Upper lobe of left lung (tissue), 6 donors: ENCODE results near the gene TNN. TPM values are rescaled to one million over a fixed set of nuclear protein-coding genes. Genes with fewer than 3 reads are reported as not detected.
A peak's percentile ranks its signal among the peaks of the same experiment; 100 is the strongest.

ENCODE experiments used
- ATAC-seq, 2 donors: fragments of 200-7000 bp; cut with Tn5 transposase; one replicate each; pipeline ENCODE4 v1.9.1; 2022; ENCODE audit warnings: mild to moderate bottlenecking in 2 of 2, moderate library complexity in 2 of 2; ENCODE audit not compliant: low FRiP score in 2 of 2
- DNase-seq, 2 donors: peaks; one replicate each; pipeline ENCODE4 v3.0.0-alpha.2; 2019 to 2020
- H3K27ac ChIP-seq, 4 donors: fragments of 200-600 bp; sonication (generic); one replicate each; pipeline ENCODE4 v1.5.1; 2016 to 2019
- H3K27me3 ChIP-seq, 4 donors: fragments of 200-600 bp; sonication (generic); one replicate each; pipeline ENCODE4 v1.5.1; 2017 to 2019
- H3K36me3 ChIP-seq, 4 donors: fragments of 200-600 bp; sonication (generic); one replicate each; pipeline ENCODE4 v1.5.1; 2016 to 2019
- H3K4me1 ChIP-seq, 4 donors: fragments of 200-600 bp; sonication (generic); one replicate each; pipeline ENCODE4 v1.5.1; 2018 to 2019
- H3K4me3 ChIP-seq, 4 donors: fragments of 200-600 bp; sonication (generic); one replicate each; pipeline ENCODE4 v1.5.1; 2017 to 2019; ENCODE audit warnings: mild to moderate bottlenecking in 2 of 4, moderate library complexity in 1 of 4
- H3K9me3 ChIP-seq, 4 donors: fragments of 200-600 bp; sonication (generic); one replicate each; pipeline ENCODE4 v1.5.1; 2018 to 2019
- CTCF ChIP-seq, 6 experiments: fragments of 450-650 bp in 4 of 6; fragments of 200-600 bp in 2 of 6; sonication (generic) in 2 of 6; IDR thresholded peaks; one replicate each; pipeline ENCODE4 v1.5.1; 2016 to 2019; ENCODE audit warnings: antibody characterized with exemption in 6 of 6
- EP300 ChIP-seq, 4 donors: sonication (generic); formaldehyde crosslinking; IDR thresholded peaks; one replicate each; pipeline ENCODE4 v1.5.1; 2017; ENCODE audit warnings: antibody characterized with exemption in 4 of 4, control low read depth in 2 of 4
- POLR2A ChIP-seq, 4 donors: fragments of 450-650 bp; IDR thresholded peaks; one replicate each; pipeline ENCODE4 v1.5.1; 2016 to 2017; ENCODE audit warnings: antibody characterized with exemption in 4 of 4, mild to moderate bottlenecking in 2 of 4
- POLR2AphosphoS5 ChIP-seq, 2 donors: sonication (generic); formaldehyde crosslinking; IDR thresholded peaks; one replicate each; pipeline ENCODE4 v1.5.1; 2017; ENCODE audit warnings: antibody characterized with exemption in 2 of 2
- WGBS, 2 donors: methylation state at CpG; one replicate each; pipeline ENCODE4 v1.1.5; 2017 to 2018; 5-methylcytosine and 5-hydroxymethylcytosine counted together
- total RNA-seq, 6 donors: library from RNA; depleted of rRNA in 4 of 6; stranded (reverse); fragments of >200 nt in 4 of 6; gene quantifications; one replicate each; pipeline versions ENCODE4 v1.1.0 to v1.2.1, GENCODE V29; 2016 to 2021
- donor health status: DM: no; HTN: no; CAD: no; lungs with moderate emphysema.
- donor health status: DM: no; HTN: yes; CAD: no; lungs with severe emphysema.

Gene TNN
- total RNA-seq, 6 donors from 2014 or later = 0.14 to 1.0 (median 0.16) TPM; not detected in 2

GRCh38 chr1:175070818-175071217, 3.2 kb downstream of the TNN start:
- H3K4me1 ChIP-seq = peaks cover 4 to 21% (median 13%) of the 10 kb centered on the region in 4 donors
- H3K4me3 ChIP-seq = no peak overlapping the region
- H3K9me3 ChIP-seq = no peaks in the 10 kb centered on the region
- no peaks in the 10 kb centered on the region for H3K27me3 ChIP-seq
- TF ChIP-seq POLR2A (IDR thresholded peaks at IDR 0.05) = no peak
- no peak for TF ChIP-seq POLR2AphosphoS5 (IDR thresholded peaks at IDR 0.05)
- no peak for TF ChIP-seq CTCF (IDR thresholded peaks at IDR 0.05)
- TF ChIP-seq EP300 (IDR thresholded peaks at IDR 0.05) = no peak
- no peak for ATAC-seq
- DNase-seq = no peak
- no peak overlapping the region for H3K27ac ChIP-seq
- H3K36me3 ChIP-seq = no peaks in the 10 kb centered on the region

- no peaks in the 10 kb centered on the region for H3K27me3 ChIP-seq
- DNase-seq (no peak), ATAC-seq (no peak)
- H3K4me1 ChIP-seq = peaks cover 4 to 21% (median 13%) of the 10 kb centered on the region in 4 donors
- H3K36me3 ChIP-seq = no peaks in the 10 kb centered on the region
- H3K27ac ChIP-seq = no peak overlapping the region
- TF ChIP-seq EP300 (IDR thresholded peaks at IDR 0.05) (no peak), POLR2AphosphoS5 (IDR thresholded peaks at IDR 0.05) (no peak), POLR2A (IDR thresholded peaks at IDR 0.05) (no peak), CTCF (IDR thresholded peaks at IDR 0.05) (no peak)
- WGBS, 2 donors = 72 to 76% methylated on average over 3 of the region's 3 CpGs
- no peak overlapping the region for H3K4me3 ChIP-seq
- H3K9me3 ChIP-seq = no peaks in the 10 kb centered on the region
Observed at GRCh38 chr1:175071276-175071943, 3.8 kb downstream of the TNN start.

- TF ChIP-seq POLR2A (IDR thresholded peaks at IDR 0.05) (no peak), POLR2AphosphoS5 (IDR thresholded peaks at IDR 0.05) (no peak), EP300 (IDR thresholded peaks at IDR 0.05) (no peak), CTCF (IDR thresholded peaks at IDR 0.05) (no peak)
- 18 to 23% methylated on average over 10 of the region's 10 CpGs for WGBS, 2 donors
- ATAC-seq (peak in 1 of 2 donors; percentile 78), DNase-seq (no peak)
- Histone ChIP-seq H3K27me3 (no peaks in the 10 kb centered on the region), H3K9me3 (no peaks in the 10 kb centered on the region), H3K36me3 (no peaks in the 10 kb centered on the region), H3K4me1 (peaks cover 4 to 21% (median 13%) of the 10 kb centered on the region in 4 donors), H3K27ac (no peak overlapping the region), H3K4me3 (peak overlapping the region in 1 of 4 donors; percentile 17)
Observed at GRCh38 chr1:175072099-175072951, 4.7 kb downstream of the TNN start.

GRCh38 chr1:175073061-175073460, 5.4 kb downstream of the TNN start:
- H3K36me3 ChIP-seq = no peaks in the 10 kb centered on the region
- peaks cover 4 to 21% (median 13%) of the 10 kb centered on the region in 4 donors for H3K4me1 ChIP-seq
- no peaks in the 10 kb centered on the region for H3K27me3 ChIP-seq
- H3K4me3 ChIP-seq = no peak overlapping the region
- TF ChIP-seq POLR2A (IDR thresholded peaks at IDR 0.05) (no peak), CTCF (IDR thresholded peaks at IDR 0.05) (no peak), POLR2AphosphoS5 (IDR thresholded peaks at IDR 0.05) (no peak)
- no peak for DNase-seq
- WGBS, 2 donors = 48 to 76% methylated on average over 6 of the region's 6 CpGs
- no peak overlapping the region for H3K27ac ChIP-seq
- ATAC-seq = peak in 1 of 2 donors; percentile 85
- no peaks in the 10 kb centered on the region for H3K9me3 ChIP-seq
